ENCODE results near the gene MOXD1.

DNA sequence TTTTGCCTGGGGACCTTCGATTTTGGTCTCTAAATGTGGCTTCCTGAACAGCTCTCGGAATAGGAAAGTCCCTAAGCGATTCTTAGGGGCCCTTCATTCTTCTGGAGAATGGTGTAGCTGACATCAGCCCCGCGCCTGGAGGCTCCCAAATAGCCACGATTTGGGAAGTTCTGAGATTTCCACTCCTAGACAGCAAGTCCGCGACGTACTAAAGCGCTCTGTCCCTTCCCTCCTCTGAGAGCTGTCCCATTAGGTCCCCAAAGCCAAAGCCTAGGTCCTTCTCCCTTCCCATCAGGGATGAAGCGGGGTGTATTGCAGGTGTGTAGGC lies 756 bp downstream of the MOXD1 start:
- TF ChIP-seq, protein P1, sequence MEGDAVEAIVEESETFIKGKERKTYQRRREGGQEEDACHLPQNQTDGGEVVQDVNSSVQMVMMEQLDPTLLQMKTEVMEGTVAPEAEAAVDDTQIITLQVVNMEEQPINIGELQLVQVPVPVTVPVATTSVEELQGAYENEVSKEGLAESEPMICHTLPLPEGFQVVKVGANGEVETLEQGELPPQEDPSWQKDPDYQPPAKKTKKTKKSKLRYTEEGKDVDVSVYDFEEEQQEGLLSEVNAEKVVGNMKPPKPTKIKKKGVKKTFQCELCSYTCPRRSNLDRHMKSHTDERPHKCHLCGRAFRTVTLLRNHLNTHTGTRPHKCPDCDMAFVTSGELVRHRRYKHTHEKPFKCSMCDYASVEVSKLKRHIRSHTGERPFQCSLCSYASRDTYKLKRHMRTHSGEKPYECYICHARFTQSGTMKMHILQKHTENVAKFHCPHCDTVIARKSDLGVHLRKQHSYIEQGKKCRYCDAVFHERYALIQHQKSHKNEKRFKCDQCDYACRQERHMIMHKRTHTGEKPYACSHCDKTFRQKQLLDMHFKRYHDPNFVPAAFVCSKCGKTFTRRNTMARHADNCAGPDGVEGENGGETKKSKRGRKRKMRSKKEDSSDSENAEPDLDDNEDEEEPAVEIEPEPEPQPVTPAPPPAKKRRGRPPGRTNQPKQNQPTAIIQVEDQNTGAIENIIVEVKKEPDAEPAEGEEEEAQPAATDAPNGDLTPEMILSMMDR (IDR thresholded peaks at IDR 0.05; ENCODE audit: insufficient read depth, low read length, poor library complexity, severe bottlenecking) = no peak
- TF ChIP-seq EZH2phosphoT487 (conservative IDR thresholded peaks at IDR 0.05; ENCODE audit: low read length) = no peak

All from SU-DHL-6 (cell line).